Lung (tissue), 16 donors: ENCODE results near the gene ZNF93. TPM values are rescaled to one million over a fixed set of nuclear protein-coding genes. Genes with fewer than 3 reads are reported as not detected.
"Not testable (repeated sequence)": the region's sequence is repeated elsewhere in the genome, so short reads cannot be mapped to it uniquely, and the experiment has no call there.

Experiments
- ATAC-seq: fragments of 200-7000 bp; cut with Tn5 transposase; one replicate; pipeline ENCODE4 v1.9.1; 2020; ENCODE audit warnings: moderate number of reproducible peaks; ENCODE audit not compliant: insufficient read depth, low FRiP score
- DNase-seq, 3 donors: peaks; one replicate each; pipeline ENCODE4 v3.0.0-alpha.2; 2013 to 2017
- H3K27ac ChIP-seq, 2 donors: one replicate each; pipeline ENCODE4 v1.5.1; 2013; ENCODE audit warnings: mild to moderate bottlenecking in 2 of 2, moderate library complexity in 2 of 2, control low read depth in 1 of 2, inconsistent platforms in 1 of 2, low read depth in 1 of 2, low read length in 1 of 2
- H3K27me3 ChIP-seq, 3 donors: one replicate each; pipeline ENCODE4 v1.5.1; 2013; ENCODE audit warnings: low read length in 2 of 3; ENCODE audit not compliant: control insufficient read depth in 3 of 3, insufficient read depth in 3 of 3
- H3K36me3 ChIP-seq, 4 donors: one replicate each; pipeline ENCODE4 v1.5.1; 2013; ENCODE audit warnings: low read length in 4 of 4, mild to moderate bottlenecking in 1 of 4, moderate library complexity in 1 of 4; ENCODE audit not compliant: control insufficient read depth in 4 of 4, insufficient read depth in 4 of 4
- H3K4me1 ChIP-seq, 5 donors: one replicate each; pipeline ENCODE4 v1.5.1; 2013; ENCODE audit warnings: low read length in 5 of 5, mild to moderate bottlenecking in 2 of 5, moderate library complexity in 1 of 5; ENCODE audit not compliant: control insufficient read depth in 5 of 5, insufficient read depth in 5 of 5
- H3K4me3 ChIP-seq: one replicate; pipeline ENCODE4 v1.5.1; 2013; ENCODE audit warnings: mild to moderate bottlenecking, control low read depth, moderate library complexity
- H3K9ac ChIP-seq, 2 donors: one replicate each; pipeline ENCODE4 v1.5.1; 2013; ENCODE audit warnings: low read length in 2 of 2, control low read depth in 1 of 2; ENCODE audit not compliant: insufficient read depth in 1 of 2
- H3K9me3 ChIP-seq, 4 donors: one replicate each; pipeline ENCODE4 v1.5.1; 2013; ENCODE audit warnings: low read length in 3 of 4, mild to moderate bottlenecking in 1 of 4, moderate library complexity in 1 of 4; ENCODE audit not compliant: control insufficient read depth in 4 of 4, insufficient read depth in 3 of 4
- WGBS, 2 donors: extraction: QIAGEN DNeasy Blood & Tissue Kit; methylation state at CpG; one replicate each; pipeline ENCODE4 v1.1.7; 2013; 5-methylcytosine and 5-hydroxymethylcytosine counted together
- long read RNA-seq, 5 donors: transcript quantifications; one replicate each; lab custom pipeline, GENCODE V29; 2026
- polyA plus RNA-seq, 2 donors: library from polyadenylated mRNA; stranded (reverse); fragments of 200-250 nt; gene quantifications; one replicate each; pipeline ENCODE4 v1.2.1, GENCODE V29; 2013
- total RNA-seq, 2 donors: library from RNA; depleted of rRNA in 1 of 2; stranded (reverse); fragments of >200 nt in 1 of 2; gene quantifications; one replicate each; pipeline ENCODE4 v1.2.1, GENCODE V29; 2014 to 2021
- TF ChIP-seq, protein P1 (sequence below): IDR thresholded peaks from 2 replicates; pipeline ENCODE4 v1.5.1; 2012; ENCODE audit warnings: mild to moderate bottlenecking; ENCODE audit errors: control extremely low read depth, extremely low read depth
- donor health status: control.
- donor health status: control.
- donor health status: Bipolar disorder and iron deficiency.
- donor health status: healthy.
- donor health status: DM: yes; HTN: yes; CAD: no.

ZNF93 gene
- total RNA-seq (10 to 100 TPM in 1 of 2 donors, 1 to 10 TPM in 1; 3.9 to 12.9 TPM), polyA plus RNA-seq (1 to 10 TPM; 1.6 to 2.9 TPM)
- long read RNA-seq, donor 1, transcript ZNF93-201 (4 exons, 2,648 nt): major isoform, 5 of 5 reads
- long read RNA-seq, donor 1, partial matches to known transcripts: 0 of 5 reads
- long read RNA-seq, donor 1, other reads (novel, unspliced or antisense): 0 of 5 reads
- long read RNA-seq, donor 2, partial matches to known transcripts: 0 of 1 reads
- long read RNA-seq, donor 2, other reads (novel, unspliced or antisense): 0 of 1 reads
- long read RNA-seq, donor 3, partial matches to known transcripts: 0 of 3 reads
- long read RNA-seq, donor 3, other reads (novel, unspliced or antisense): 0 of 3 reads
- long read RNA-seq, donor 4, partial matches to known transcripts: 0 of 2 reads
- long read RNA-seq, donor 4, other reads (novel, unspliced or antisense): 0 of 2 reads
- long read RNA-seq, donor 5, partial matches to known transcripts: 0 of 4 reads
- long read RNA-seq, donor 5, other reads (novel, unspliced or antisense): 0 of 4 reads

DNA sequence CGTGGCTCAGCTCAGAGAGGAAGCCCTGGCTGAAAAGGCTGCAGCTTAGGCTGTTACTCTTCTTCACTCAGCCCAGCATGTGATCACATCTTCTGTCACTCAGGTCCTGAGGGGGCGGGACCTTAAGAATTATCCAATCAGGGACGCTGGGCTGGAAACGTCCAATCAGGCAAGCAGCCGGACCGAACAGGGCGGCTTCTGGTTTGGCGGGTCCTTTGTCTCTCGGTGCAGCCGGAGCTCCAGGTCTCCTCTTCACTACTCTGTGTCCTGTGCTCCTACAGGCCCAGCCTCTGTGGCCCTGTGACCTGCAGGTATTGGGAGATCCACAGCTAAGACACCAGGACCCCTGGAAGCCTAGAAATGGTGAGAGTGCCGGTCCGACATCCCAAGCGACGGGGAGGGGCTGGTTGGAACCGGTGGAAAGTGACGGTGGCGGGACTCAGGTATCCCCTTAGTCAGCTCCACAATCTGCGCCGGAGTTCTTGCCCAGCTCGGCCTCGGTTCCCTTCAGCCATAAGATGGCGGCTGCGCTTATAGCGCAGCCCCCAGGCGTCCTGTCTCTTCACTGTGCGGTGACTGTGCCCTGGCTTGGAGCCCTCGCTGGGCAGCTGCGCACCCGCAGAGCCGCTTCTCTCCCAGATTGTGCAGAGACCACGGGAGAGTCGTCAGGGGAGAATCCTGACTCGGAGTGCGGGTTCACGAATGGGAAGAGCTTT, at the start of gene ZNF93:
Gene ZNF93, plus strand, starts transcription at position 218 of the 716 bp plus-strand sequence. Its CDS starts 143 bp downstream, at position 361.
- Histone ChIP-seq H3K27ac (peak within 1 kb of the TSS; percentile 83 to 85), H3K4me1 (peaks cover 0 to 24% (median 0%) of the 10 kb centered on the region in 5 donors), H3K9ac (peak within 1 kb of the TSS; percentile 93 to 97), H3K36me3 (peaks cover 0 to 3% (median 0%) of the 10 kb centered on the region in 4 donors), H3K27me3 (no peaks in the 10 kb centered on the region), H3K9me3 (peaks cover 0 to 14% (median 4%) of the 10 kb centered on the region in 4 donors), H3K4me3 (peak within 1 kb of the TSS; percentile 61)
- DNase-seq (peak; percentile 97 to 100 (median 99)), ATAC-seq (peak; percentile 94)
- WGBS, 2 donors: 1% methylated on average over 35 of the region's 35 CpGs
- TF ChIP-seq, protein P1, sequence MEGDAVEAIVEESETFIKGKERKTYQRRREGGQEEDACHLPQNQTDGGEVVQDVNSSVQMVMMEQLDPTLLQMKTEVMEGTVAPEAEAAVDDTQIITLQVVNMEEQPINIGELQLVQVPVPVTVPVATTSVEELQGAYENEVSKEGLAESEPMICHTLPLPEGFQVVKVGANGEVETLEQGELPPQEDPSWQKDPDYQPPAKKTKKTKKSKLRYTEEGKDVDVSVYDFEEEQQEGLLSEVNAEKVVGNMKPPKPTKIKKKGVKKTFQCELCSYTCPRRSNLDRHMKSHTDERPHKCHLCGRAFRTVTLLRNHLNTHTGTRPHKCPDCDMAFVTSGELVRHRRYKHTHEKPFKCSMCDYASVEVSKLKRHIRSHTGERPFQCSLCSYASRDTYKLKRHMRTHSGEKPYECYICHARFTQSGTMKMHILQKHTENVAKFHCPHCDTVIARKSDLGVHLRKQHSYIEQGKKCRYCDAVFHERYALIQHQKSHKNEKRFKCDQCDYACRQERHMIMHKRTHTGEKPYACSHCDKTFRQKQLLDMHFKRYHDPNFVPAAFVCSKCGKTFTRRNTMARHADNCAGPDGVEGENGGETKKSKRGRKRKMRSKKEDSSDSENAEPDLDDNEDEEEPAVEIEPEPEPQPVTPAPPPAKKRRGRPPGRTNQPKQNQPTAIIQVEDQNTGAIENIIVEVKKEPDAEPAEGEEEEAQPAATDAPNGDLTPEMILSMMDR: no peak

DNA sequence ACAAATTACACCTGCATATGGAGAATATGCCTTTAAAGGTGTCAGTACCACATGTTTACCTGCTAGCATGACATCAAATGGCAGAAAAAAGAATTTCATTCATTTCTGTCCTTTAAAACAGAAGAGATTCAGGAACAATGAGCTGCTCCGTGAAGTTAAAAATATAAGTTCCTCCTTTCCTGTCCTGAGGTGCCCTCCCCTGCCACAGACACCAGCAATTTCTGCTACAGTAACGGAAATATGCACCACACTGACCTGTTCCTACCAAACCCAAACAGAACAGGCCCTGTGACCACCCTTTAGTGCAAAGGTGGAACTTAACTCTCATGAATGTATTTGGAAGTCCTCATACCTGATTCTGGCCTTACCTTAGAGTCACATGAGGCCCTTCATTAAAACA, 49.0 kb upstream of the ZNF93 start:
- not testable (repeated sequence) for H3K4me1 ChIP-seq, H3K27me3 ChIP-seq, ATAC-seq, H3K4me3 ChIP-seq, H3K36me3 ChIP-seq, H3K9ac ChIP-seq, H3K27ac ChIP-seq, DNase-seq, H3K9me3 ChIP-seq
- 41 to 67% methylated on average over 2 of the region's 2 CpGs for WGBS, 2 donors

GRCh38 chr19:19858751-19859150, 42.0 kb upstream of the ZNF93 start:
- Histone ChIP-seq H3K27ac (no peak overlapping the region), H3K9me3 (peaks cover 0 to 19% (median 0%) of the 10 kb centered on the region in 4 donors), H3K4me1 (no peaks in the 10 kb centered on the region), H3K36me3 (no peaks in the 10 kb centered on the region), H3K27me3 (no peaks in the 10 kb centered on the region), H3K4me3 (no peak overlapping the region), H3K9ac (no peak overlapping the region)
- 92 to 95% methylated on average over 2 of the region's 2 CpGs for WGBS, 2 donors
- DNase-seq (no peak), ATAC-seq (no peak)
- TF ChIP-seq, protein P1: no peak
